Measurements from ENCODE around the gene MYO5A.

GRCh38 chr15:52281085-52282035, 247.3 kb downstream of the MYO5A start:
- TF ChIP-seq, protein P1, sequence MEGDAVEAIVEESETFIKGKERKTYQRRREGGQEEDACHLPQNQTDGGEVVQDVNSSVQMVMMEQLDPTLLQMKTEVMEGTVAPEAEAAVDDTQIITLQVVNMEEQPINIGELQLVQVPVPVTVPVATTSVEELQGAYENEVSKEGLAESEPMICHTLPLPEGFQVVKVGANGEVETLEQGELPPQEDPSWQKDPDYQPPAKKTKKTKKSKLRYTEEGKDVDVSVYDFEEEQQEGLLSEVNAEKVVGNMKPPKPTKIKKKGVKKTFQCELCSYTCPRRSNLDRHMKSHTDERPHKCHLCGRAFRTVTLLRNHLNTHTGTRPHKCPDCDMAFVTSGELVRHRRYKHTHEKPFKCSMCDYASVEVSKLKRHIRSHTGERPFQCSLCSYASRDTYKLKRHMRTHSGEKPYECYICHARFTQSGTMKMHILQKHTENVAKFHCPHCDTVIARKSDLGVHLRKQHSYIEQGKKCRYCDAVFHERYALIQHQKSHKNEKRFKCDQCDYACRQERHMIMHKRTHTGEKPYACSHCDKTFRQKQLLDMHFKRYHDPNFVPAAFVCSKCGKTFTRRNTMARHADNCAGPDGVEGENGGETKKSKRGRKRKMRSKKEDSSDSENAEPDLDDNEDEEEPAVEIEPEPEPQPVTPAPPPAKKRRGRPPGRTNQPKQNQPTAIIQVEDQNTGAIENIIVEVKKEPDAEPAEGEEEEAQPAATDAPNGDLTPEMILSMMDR (IDR thresholded peaks at IDR 0.05 in 2 of 3, conservative IDR thresholded peaks at IDR 0.05 in 1 of 3; ENCODE audit: control insufficient read depth in 2 of 3, extremely low read depth in 1 of 3, insufficient read depth in 1 of 3, low read depth in 3 of 3, low read length in 3 of 3): no peak
- TF ChIP-seq STAT1 (conservative IDR thresholded peaks at IDR 0.05): no peak
- TF ChIP-seq RAD21 (IDR thresholded peaks at IDR 0.05; ENCODE audit: insufficient read depth, low read depth, low read length): no peak
- TF ChIP-seq EZH2 (IDR thresholded peaks at IDR 0.05; ENCODE audit: borderline replicate concordance, control insufficient read depth, low read depth, low read length): no peak
- TF ChIP-seq SP1 (IDR thresholded peaks at IDR 0.05; ENCODE audit: low read depth, low read length): no peak
- no peak for TF ChIP-seq ZNF687 (IDR thresholded peaks at IDR 0.05)
- no peak for TF ChIP-seq HDAC6 (IDR thresholded peaks at IDR 0.05; ENCODE audit: unreplicated experiment)
- TF ChIP-seq TAF1 (IDR thresholded peaks at IDR 0.05; ENCODE audit: borderline replicate concordance, low read depth, low read length): no peak
- TF ChIP-seq PAX5 (IDR thresholded peaks at IDR 0.05; ENCODE audit: borderline replicate concordance, low read depth, low read length): no peak
- TF ChIP-seq IKZF1 (conservative IDR thresholded peaks at IDR 0.05): no peak
- no peak for TF ChIP-seq RBBP5 (conservative IDR thresholded peaks at IDR 0.05)
- TF ChIP-seq, protein P2, sequence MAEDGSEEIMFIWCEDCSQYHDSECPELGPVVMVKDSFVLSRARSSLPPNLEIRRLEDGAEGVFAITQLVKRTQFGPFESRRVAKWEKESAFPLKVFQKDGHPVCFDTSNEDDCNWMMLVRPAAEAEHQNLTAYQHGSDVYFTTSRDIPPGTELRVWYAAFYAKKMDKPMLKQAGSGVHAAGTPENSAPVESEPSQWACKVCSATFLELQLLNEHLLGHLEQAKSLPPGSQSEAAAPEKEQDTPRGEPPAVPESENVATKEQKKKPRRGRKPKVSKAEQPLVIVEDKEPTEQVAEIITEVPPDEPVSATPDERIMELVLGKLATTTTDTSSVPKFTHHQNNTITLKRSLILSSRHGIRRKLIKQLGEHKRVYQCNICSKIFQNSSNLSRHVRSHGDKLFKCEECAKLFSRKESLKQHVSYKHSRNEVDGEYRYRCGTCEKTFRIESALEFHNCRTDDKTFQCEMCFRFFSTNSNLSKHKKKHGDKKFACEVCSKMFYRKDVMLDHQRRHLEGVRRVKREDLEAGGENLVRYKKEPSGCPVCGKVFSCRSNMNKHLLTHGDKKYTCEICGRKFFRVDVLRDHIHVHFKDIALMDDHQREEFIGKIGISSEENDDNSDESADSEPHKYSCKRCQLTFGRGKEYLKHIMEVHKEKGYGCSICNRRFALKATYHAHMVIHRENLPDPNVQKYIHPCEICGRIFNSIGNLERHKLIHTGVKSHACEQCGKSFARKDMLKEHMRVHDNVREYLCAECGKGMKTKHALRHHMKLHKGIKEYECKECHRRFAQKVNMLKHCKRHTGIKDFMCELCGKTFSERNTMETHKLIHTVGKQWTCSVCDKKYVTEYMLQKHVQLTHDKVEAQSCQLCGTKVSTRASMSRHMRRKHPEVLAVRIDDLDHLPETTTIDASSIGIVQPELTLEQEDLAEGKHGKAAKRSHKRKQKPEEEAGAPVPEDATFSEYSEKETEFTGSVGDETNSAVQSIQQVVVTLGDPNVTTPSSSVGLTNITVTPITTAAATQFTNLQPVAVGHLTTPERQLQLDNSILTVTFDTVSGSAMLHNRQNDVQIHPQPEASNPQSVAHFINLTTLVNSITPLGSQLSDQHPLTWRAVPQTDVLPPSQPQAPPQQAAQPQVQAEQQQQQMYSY (CRISPR knock-in tag; IDR thresholded peaks at IDR 0.05): no peak
- no peak for TF ChIP-seq CHD2 (IDR thresholded peaks at IDR 0.05; ENCODE audit: borderline replicate concordance, low read depth, low read length)
- TF ChIP-seq, protein P3, sequence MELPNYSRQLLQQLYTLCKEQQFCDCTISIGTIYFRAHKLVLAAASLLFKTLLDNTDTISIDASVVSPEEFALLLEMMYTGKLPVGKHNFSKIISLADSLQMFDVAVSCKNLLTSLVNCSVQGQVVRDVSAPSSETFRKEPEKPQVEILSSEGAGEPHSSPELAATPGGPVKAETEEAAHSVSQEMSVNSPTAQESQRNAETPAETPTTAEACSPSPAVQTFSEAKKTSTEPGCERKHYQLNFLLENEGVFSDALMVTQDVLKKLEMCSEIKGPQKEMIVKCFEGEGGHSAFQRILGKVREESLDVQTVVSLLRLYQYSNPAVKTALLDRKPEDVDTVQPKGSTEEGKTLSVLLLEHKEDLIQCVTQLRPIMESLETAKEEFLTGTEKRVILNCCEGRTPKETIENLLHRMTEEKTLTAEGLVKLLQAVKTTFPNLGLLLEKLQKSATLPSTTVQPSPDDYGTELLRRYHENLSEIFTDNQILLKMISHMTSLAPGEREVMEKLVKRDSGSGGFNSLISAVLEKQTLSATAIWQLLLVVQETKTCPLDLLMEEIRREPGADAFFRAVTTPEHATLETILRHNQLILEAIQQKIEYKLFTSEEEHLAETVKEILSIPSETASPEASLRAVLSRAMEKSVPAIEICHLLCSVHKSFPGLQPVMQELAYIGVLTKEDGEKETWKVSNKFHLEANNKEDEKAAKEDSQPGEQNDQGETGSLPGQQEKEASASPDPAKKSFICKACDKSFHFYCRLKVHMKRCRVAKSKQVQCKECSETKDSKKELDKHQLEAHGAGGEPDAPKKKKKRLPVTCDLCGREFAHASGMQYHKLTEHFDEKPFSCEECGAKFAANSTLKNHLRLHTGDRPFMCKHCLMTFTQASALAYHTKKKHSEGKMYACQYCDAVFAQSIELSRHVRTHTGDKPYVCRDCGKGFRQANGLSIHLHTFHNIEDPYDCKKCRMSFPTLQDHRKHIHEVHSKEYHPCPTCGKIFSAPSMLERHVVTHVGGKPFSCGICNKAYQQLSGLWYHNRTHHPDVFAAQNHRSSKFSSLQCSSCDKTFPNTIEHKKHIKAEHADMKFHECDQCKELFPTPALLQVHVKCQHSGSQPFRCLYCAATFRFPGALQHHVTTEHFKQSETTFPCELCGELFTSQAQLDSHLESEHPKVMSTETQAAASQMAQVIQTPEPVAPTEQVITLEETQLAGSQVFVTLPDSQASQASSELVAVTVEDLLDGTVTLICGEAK (IDR thresholded peaks at IDR 0.05; ENCODE audit: borderline replicate concordance): no peak
